Activated T-cell treated with anti-CD3 and anti-CD28 coated beads for 24 hours (primary cell): ENCODE results near the gene CABP1.
"Not testable (repeated sequence)": the region's sequence is repeated elsewhere in the genome, so short reads cannot be mapped to it uniquely, and the experiment has no call there.

ENCODE experiments used
- DNase-seq: peaks from one replicate; pipeline ENCODE4 v3.0.0-alpha.2; 2020; ENCODE audit warnings: low read depth

CABP1 gene

GRCh38 chr12:120639771-120640721 lies at the start of gene CABP1:
CABP1 (plus strand) TSS chr12:120640626; CDS start chr12:120640686, 60 bp downstream.
- DNase-seq = peak; percentile 59

- DNase-seq = no peak
Observed at GRCh38 chr12:120590741-120591407, 49.6 kb upstream of the CABP1 start.

GRCh38 chr12:120592121-120593049 lies 48.0 kb upstream of the CABP1 start:
- DNase-seq = no peak

GRCh38 chr12:120596901-120597300 lies 43.5 kb upstream of the CABP1 start:
- DNase-seq = no peak

- DNase-seq = no peak
Observed at GRCh38 chr12:120597861-120598260, 42.6 kb upstream of the CABP1 start.

GRCh38 chr12:120598674-120599463 lies 41.6 kb upstream of the CABP1 start:
- DNase-seq = no peak

GRCh38 chr12:120599672-120600552 lies 40.5 kb upstream of the CABP1 start:
- no peak for DNase-seq

GRCh38 chr12:120602416-120602815 lies 38.0 kb upstream of the CABP1 start:
- not testable (repeated sequence) for DNase-seq

- no peak for DNase-seq
Observed at GRCh38 chr12:120610560-120610959, 29.9 kb upstream of the CABP1 start.

GRCh38 chr12:120611534-120611933 lies 28.9 kb upstream of the CABP1 start:
- DNase-seq = not testable (repeated sequence)

GRCh38 chr12:120614848-120615247 lies 25.6 kb upstream of the CABP1 start:
- DNase-seq = no peak

- DNase-seq = not testable (repeated sequence)
Observed at GRCh38 chr12:120617193-120617592, 23.2 kb upstream of the CABP1 start.

- not testable (repeated sequence) for DNase-seq
Observed at GRCh38 chr12:120617767-120618166, 22.7 kb upstream of the CABP1 start.

GRCh38 chr12:120618954-120619615 lies 21.3 kb upstream of the CABP1 start:
- no peak for DNase-seq

- no peak for DNase-seq
Observed at GRCh38 chr12:120620624-120621023, 19.8 kb upstream of the CABP1 start.

- no peak for DNase-seq
Observed at GRCh38 chr12:120625557-120626419, 14.6 kb upstream of the CABP1 start.

- no peak for DNase-seq
Observed at GRCh38 chr12:120628919-120629318, 11.5 kb upstream of the CABP1 start.

GRCh38 chr12:120630104-120630892 lies 10.1 kb upstream of the CABP1 start:
- no peak for DNase-seq
